ENCODE results near the gene OR4N5.

DNA sequence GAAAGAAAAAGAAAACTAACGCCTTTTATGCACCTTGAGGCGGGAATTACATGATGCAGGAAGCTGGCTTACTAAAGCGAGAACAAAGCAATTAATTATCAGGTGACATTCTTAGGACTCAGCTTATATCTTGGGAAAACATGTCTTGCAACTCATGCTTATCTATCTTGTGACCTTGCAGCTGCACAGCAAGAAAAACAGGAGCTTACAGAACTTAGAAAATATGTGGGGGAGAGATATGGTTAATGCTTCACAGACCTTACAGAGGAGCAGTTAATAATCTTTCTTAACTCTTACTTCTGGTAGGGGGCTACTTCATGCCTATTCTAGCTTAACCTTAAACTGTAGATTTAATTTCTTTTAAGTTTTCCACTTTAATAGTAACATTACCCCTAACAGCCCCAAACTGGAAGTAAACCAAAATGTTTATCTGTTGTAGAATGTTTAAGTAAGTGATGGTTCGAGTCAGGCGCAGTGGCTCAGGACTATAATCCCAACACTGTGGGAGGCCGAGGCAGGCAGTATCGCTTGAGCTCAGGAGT lies 38.9 kb downstream of the OR4N5 start:
- TF ChIP-seq EZH2phosphoT487 (IDR thresholded peaks at IDR 0.05; ENCODE audit: low read length): no peak
- TF ChIP-seq, protein P1, sequence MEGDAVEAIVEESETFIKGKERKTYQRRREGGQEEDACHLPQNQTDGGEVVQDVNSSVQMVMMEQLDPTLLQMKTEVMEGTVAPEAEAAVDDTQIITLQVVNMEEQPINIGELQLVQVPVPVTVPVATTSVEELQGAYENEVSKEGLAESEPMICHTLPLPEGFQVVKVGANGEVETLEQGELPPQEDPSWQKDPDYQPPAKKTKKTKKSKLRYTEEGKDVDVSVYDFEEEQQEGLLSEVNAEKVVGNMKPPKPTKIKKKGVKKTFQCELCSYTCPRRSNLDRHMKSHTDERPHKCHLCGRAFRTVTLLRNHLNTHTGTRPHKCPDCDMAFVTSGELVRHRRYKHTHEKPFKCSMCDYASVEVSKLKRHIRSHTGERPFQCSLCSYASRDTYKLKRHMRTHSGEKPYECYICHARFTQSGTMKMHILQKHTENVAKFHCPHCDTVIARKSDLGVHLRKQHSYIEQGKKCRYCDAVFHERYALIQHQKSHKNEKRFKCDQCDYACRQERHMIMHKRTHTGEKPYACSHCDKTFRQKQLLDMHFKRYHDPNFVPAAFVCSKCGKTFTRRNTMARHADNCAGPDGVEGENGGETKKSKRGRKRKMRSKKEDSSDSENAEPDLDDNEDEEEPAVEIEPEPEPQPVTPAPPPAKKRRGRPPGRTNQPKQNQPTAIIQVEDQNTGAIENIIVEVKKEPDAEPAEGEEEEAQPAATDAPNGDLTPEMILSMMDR (IDR thresholded peaks at IDR 0.05; ENCODE audit: low read length): no peak
- no peak for TF ChIP-seq EZH2 (optimal IDR thresholded peaks at IDR 0.05; ENCODE audit: low read depth, low read length)
